Amniotic stem cell (primary cell): ENCODE measurements around the gene KCNH3.
"Not testable (repeated sequence)": the region's sequence is repeated elsewhere in the genome, so short reads cannot be mapped to it uniquely, and the experiment has no call there.

ENCODE experiments used
- DNase-seq: peaks from one replicate; lab custom pipeline; 2025; lab: John Stamatoyannopoulos, UW

KCNH3 gene, protein sequence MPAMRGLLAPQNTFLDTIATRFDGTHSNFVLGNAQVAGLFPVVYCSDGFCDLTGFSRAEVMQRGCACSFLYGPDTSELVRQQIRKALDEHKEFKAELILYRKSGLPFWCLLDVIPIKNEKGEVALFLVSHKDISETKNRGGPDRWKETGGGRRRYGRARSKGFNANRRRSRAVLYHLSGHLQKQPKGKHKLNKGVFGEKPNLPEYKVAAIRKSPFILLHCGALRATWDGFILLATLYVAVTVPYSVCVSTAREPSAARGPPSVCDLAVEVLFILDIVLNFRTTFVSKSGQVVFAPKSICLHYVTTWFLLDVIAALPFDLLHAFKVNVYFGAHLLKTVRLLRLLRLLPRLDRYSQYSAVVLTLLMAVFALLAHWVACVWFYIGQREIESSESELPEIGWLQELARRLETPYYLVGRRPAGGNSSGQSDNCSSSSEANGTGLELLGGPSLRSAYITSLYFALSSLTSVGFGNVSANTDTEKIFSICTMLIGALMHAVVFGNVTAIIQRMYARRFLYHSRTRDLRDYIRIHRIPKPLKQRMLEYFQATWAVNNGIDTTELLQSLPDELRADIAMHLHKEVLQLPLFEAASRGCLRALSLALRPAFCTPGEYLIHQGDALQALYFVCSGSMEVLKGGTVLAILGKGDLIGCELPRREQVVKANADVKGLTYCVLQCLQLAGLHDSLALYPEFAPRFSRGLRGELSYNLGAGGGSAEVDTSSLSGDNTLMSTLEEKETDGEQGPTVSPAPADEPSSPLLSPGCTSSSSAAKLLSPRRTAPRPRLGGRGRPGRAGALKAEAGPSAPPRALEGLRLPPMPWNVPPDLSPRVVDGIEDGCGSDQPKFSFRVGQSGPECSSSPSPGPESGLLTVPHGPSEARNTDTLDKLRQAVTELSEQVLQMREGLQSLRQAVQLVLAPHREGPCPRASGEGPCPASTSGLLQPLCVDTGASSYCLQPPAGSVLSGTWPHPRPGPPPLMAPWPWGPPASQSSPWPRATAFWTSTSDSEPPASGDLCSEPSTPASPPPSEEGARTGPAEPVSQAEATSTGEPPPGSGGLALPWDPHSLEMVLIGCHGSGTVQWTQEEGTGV

DNA sequence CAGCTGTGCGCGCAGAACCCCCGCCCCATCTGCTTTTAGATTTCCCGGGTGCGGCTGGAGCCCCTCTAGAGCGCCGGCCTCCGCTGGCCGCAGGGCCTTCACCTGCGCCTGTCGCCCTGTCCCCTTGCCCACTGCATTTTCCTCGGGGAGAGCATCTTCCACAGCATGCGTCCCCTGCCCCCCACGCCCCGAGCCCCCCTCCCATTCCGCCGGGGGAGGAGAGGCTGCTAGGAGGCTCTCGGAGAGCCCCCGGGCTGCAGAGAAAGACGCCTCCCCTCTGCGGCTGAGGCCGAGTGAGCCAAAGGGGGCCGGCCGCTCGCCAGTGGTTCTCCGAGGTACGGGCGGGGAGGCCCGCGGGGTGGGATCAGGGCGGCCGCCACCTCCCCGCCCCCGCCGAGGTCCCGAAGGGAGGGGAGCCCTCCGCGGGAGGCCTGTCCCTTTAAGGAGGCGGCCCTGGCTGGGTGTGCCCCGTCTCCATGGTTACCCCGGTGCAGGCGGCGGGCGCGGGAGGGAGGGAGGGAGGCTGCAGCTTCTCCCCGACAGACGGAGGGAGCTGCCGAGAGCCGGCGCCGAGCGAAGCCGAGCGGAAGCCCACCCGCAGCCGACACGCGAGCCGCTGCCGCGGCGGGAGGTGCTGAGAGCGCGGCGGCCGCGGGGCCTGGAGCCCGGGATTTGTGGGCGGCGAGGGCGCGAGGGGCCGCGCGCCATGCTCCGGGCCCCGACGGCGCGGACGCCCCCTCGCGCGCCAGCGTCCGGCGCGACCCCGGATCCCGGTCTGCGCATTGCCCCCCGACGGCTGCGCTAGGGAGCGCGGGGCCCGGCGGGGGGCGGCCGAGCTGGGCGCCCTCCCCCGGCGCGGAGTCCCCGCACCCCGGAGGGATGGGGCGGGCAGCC is at the start of gene KCNH3:
Gene KCNH3 (plus strand): TSS at position 521 of the 894 bp plus-strand sequence. CDS start 387 bp downstream, outside the sequence.
- no peak for DNase-seq

- DNase-seq, result no peak
Observed at GRCh38 chr12:49489154-49489553, 49.7 kb upstream of the KCNH3 start.

- DNase-seq, result peak; percentile 17
Observed at GRCh38 chr12:49489720-49490119, 49.1 kb upstream of the KCNH3 start.

DNA sequence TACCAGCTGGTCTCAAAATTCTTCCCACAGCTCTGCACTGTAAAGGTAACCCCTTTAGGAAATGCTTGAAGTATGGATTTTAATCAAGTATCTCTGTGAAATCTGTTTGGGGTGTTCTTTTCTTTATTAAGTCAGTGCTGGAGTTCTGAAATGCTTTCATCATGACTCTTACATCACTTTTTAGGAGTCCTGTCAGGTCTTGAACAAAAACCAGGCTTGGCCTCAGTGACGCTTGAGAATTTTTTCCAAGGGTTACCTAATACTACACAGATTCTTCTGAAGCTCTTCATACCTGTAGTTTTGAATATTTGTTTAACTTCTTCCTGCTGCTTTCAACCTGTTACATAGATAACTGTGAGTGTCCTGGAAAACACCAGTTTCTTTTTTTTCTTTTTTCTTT is 47.0 kb upstream of the KCNH3 start:
- DNase-seq, result no peak

- no peak for DNase-seq
Observed at GRCh38 chr12:49493900-49494299, 44.9 kb upstream of the KCNH3 start.

DNA sequence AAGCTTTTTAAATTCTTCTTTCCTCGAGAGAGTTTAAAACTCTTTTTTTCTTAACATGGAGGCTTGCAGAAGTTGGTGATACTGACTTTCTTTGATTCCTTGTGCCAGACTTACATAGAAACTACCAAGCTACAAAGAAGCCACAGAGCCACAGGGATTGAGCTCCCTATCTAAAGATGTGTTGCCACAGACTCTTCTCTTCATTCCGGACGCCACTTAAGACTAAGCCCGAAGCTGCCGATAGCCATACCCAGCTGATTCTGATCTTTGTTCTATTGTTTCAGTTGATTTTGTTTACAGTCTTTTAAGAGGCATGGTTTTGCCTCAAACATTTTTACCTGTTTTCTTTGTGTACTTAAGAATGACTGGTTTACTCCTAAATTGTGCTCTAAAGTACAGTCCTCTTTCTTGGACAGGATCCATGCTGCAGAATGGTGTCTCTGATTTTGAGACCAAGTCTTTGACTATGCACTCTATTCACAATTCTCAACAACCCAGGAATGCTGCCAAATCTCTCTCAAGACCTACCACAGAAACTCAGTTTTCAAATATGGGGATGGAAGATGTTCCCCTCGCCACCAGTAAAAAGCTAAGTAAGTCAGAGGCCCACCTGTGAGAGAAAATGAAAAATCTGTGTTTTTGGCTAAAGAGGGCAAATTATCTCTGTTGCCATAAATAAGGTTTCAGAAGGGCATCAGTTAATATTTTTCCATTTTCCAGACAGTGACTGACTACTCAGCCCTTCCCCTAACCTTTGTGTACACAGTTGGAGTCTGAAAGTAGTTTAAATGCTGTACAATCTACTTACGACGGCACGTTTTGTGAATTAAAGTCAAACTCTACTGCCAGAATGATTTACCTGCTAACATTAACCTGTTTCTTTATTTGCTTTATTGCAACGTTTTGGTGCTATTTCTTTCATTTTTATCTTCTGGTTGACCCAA is 42.1 kb upstream of the KCNH3 start:
- DNase-seq, result no peak

- no peak for DNase-seq
Observed at GRCh38 chr12:49501895-49502294, 36.9 kb upstream of the KCNH3 start.

GRCh38 chr12:49502590-49502989 is 36.2 kb upstream of the KCNH3 start:
- no peak for DNase-seq

- DNase-seq, result peak; percentile 13
Observed at GRCh38 chr12:49503674-49504180, 35.1 kb upstream of the KCNH3 start.

GRCh38 chr12:49505672-49506071 is 33.2 kb upstream of the KCNH3 start:
- no peak for DNase-seq

DNA sequence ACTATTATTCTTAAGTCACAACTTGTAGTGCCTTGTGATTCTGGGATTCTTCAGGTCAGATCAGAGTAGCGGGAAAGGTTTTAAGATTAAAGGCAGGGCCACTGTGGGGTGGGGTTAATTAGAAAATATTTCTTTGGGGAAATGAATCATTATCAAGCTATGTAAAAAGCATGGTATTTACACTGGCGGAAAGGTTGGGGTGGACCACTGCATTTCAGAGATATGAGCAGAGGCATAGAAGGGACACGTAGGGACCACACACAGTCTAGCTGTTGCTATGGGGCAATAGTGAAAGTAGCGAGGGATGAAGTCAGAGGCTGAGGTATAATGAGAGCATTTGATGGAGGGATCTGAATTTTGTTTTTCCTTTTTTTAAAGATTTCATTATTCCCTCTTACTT is 31.7 kb upstream of the KCNH3 start:
- DNase-seq, result peak; percentile 76

- DNase-seq, result not testable (repeated sequence)
Observed at GRCh38 chr12:49509681-49510080, 29.1 kb upstream of the KCNH3 start.

DNA sequence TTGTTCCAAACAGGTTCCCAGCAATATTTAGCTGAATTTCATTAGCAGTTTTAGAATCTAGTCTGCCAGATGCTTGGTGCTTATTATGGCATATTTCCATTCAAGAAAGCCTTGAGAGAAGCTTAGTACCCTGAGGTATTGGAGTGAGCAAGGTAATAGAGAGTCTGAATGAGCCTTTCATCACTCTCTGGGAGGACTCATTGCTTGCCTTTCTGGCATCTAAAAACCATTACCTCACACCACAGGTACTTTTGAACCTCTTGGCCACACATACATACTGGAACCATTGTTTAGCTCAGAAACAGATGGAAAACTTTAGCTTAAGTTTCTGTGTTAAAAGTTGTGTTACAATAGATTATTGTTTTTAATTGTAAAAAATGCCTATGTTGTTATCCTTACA is 27.4 kb upstream of the KCNH3 start:
- DNase-seq, result no peak

- DNase-seq, result no peak
Observed at GRCh38 chr12:49512546-49512945, 26.3 kb upstream of the KCNH3 start.

- peak; percentile 43 for DNase-seq
Observed at GRCh38 chr12:49515266-49515665, 23.6 kb upstream of the KCNH3 start.

DNA sequence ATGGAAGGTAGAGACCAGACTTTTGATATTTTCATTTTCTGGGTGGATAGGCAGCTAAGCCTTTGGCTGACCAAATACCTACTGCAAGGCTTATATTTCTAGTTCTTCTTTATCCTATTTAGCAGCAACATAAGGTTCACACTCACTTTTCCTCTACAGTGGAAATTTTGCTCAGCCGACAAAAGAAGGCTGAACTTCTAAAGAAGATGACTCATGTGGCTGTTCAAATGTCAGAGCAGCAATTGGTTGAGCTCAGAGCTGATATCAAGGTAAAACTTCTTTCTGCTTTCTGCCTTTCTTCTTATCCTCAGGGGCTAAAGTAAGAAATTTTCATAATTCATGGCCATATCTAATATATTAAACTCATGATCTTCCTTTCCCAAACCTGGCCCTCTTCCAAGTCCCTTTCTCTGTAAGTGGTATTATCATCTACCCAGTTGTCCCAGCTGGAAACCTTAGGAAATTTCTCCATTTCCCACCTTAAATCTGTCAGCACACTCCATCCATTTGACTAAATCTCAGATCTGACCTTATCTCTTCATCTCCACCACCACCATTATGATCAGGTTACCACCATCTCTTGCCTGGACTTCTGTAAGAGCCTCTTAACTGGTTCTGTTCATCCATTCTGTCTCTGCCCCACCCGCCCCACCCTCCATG is 19.8 kb upstream of the KCNH3 start:
- DNase-seq, result peak; percentile 22

DNA sequence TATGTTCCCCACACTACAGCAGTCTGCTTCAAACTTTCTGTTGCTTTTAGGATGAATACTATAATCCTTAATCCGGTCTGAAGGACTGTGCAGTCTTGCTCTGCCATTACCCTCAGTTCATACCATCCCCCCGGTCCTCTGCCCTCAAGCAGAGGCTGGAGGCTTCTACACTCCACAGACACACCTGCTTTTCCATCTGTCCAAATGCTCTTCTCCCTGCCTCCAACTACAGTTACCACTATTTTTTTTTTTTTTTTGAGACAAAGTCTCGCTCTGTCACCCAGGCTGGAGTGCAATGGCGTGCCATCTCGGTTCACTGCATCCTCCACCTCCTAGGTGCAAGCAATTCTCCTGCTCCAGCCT is 19.3 kb upstream of the KCNH3 start:
- no peak for DNase-seq

GRCh38 chr12:49521389-49521788 is 17.4 kb upstream of the KCNH3 start:
- no peak for DNase-seq

- DNase-seq, result no peak
Observed at GRCh38 chr12:49524660-49525324, 14.0 kb upstream of the KCNH3 start.
